PC-3 (cell line): ENCODE data around the gene SELENOW. TPM values are rescaled to one million over a fixed set of nuclear protein-coding genes. Genes with fewer than 3 reads are reported as not detected.
"Not testable (repeated sequence)": the region's sequence is repeated elsewhere in the genome, so short reads cannot be mapped to it uniquely, and the experiment has no call there.

Experiments used
- ATAC-seq: fragments of 200-7000 bp; cut with Tn5 transposase; 2 replicates; pipeline ENCODE4 v1.9.1; 2020; ENCODE audit warnings: mild to moderate bottlenecking, moderate library complexity
- BruUV-seq: library from RNA; stranded (reverse); fragments of 400-500 nt; replicated peaks from 2 replicates; lab custom pipeline; 2021; lab: Mats Ljungman, UMichigan
- CTCF ChIA-PET: fragments of 300-600 bp; sonication (Branson Sonifier 250); formaldehyde crosslinking; loops from one replicate; lab custom pipeline; 2022; ENCODE audit warnings: antibody characterized with exemption; lab: Charles Lee
- POLR2A ChIA-PET: fragments of 300-600 bp; sonication (Branson Sonifier 250); formaldehyde crosslinking; loops from one replicate; lab custom pipeline; 2022; ENCODE audit warnings: antibody characterized with exemption; ENCODE audit not compliant: unreplicated experiment; lab: Charles Lee
- DNase-seq: peaks from one replicate; pipeline ENCODE4 v3.0.0-alpha.2; 2015
- H2AFZ ChIP-seq: fragments of 300-600 bp; sonication (generic); 2 replicates; pipeline ENCODE4 v1.6.0; 2016; ENCODE audit warnings: antibody characterized with exemption, low read length
- H3F3A ChIP-seq: fragments of 300-600 bp; sonication (generic); one replicate; pipeline ENCODE4 v1.6.0; 2017; ENCODE audit warnings: antibody characterized with exemption, low read length, control low read depth, mild to moderate bottlenecking; ENCODE audit not compliant: unreplicated experiment
- H3K27ac ChIP-seq: fragments of 300-600 bp; sonication (generic); 2 replicates; pipeline ENCODE4 v1.5.1; 2016; ENCODE audit warnings: mild to moderate bottlenecking, low read length
- H3K27me3 ChIP-seq: fragments of 300-600 bp; sonication (generic); 2 replicates; pipeline ENCODE4 v1.6.1; 2016; ENCODE audit warnings: low read length, mixed read lengths
- H3K36me3 ChIP-seq: fragments of 300-600 bp; sonication (generic); 2 replicates; pipeline ENCODE4 v1.6.1; 2016; ENCODE audit warnings: low read depth, mixed run types, low read length, mixed read lengths
- H3K4me1 ChIP-seq: fragments of 300-600 bp; sonication (generic); 2 replicates; pipeline ENCODE4 v1.5.1; 2016; ENCODE audit warnings: low read length; ENCODE audit not compliant: insufficient read depth
- H3K4me2 ChIP-seq: fragments of 300-600 bp; sonication (generic); 2 replicates; pipeline ENCODE4 v1.6.0; 2016; ENCODE audit warnings: low read length
- H3K4me3 ChIP-seq: fragments of 300-600 bp; sonication (generic); 2 replicates; pipeline ENCODE4 v1.5.1; 2016; ENCODE audit warnings: mild to moderate bottlenecking, low read length, mixed read lengths
- H3K79me2 ChIP-seq: fragments of 300-600 bp; sonication (generic); 2 replicates; pipeline ENCODE4 v1.6.1; 2017; ENCODE audit warnings: low read length, mixed read lengths
- H3K9ac ChIP-seq: fragments of 300-600 bp; sonication (generic); 2 replicates; pipeline ENCODE4 v1.6.0; 2016; ENCODE audit warnings: mild to moderate bottlenecking, low read length
- H3K9me2 ChIP-seq: fragments of 300-600 bp; sonication (generic); replicated peaks from 2 replicates; pipeline ENCODE4 v1.6.1; 2016; ENCODE audit warnings: mixed run types, low read length, mixed read lengths
- H3K9me3 ChIP-seq: fragments of 300-600 bp; sonication (generic); 2 replicates; pipeline ENCODE4 v1.6.1; 2016; ENCODE audit warnings: low read length, mixed read lengths
- H4K20me1 ChIP-seq: fragments of 300-600 bp; sonication (generic); 2 replicates; pipeline ENCODE4 v1.6.1; 2016; ENCODE audit warnings: low read length, mixed read lengths
- EZH2 ChIP-seq: fragments of 300-600 bp; sonication (generic); IDR thresholded peaks from one replicate; pipeline ENCODE4 v1.6.1; 2017; ENCODE audit warnings: antibody characterized with exemption, mild to moderate bottlenecking, low read length; ENCODE audit not compliant: unreplicated experiment
- EZH2phosphoT487 ChIP-seq: fragments of 300-600 bp; sonication (generic); IDR thresholded peaks from 2 replicates; pipeline ENCODE4 v1.6.1; 2018; ENCODE audit warnings: mild to moderate bottlenecking, antibody characterized with exemption, low read length, borderline replicate concordance
- intact Hi-C: fragments of 100-400 bp; cut with micrococcal nuclease; formaldehyde crosslinking; loops from 2 replicates; pipeline ENCODE4 v1.9.0; 2023
- total RNA-seq: library from RNA; depleted of rRNA; stranded (reverse); fragments of >200 nt; gene quantifications from 2 replicates; pipeline ENCODE4 v1.2.3, GENCODE V29; 2014
- TF ChIP-seq, protein P1 (sequence below): fragments of 300-600 bp; sonication (generic); conservative IDR thresholded peaks from 2 replicates; pipeline ENCODE4 v1.5.1; 2017; ENCODE audit warnings: antibody characterized with exemption, low read depth, mild to moderate bottlenecking, low read length

SELENOW gene
- total RNA-seq, 1 experiment from 2014 or later: 278 TPM

- no peaks in the 10 kb centered on the region for H3K9me2 ChIP-seq
- H3K36me3 ChIP-seq: peaks cover 5% of the 10 kb centered on the region; the same call in 1 of the 2 replicates
- BruUV-seq: no TSS peak
- ChIA-PET CTCF (no interaction called here), POLR2A (no interaction called here)
- TF ChIP-seq EZH2: no peak
- TF ChIP-seq, protein P1, sequence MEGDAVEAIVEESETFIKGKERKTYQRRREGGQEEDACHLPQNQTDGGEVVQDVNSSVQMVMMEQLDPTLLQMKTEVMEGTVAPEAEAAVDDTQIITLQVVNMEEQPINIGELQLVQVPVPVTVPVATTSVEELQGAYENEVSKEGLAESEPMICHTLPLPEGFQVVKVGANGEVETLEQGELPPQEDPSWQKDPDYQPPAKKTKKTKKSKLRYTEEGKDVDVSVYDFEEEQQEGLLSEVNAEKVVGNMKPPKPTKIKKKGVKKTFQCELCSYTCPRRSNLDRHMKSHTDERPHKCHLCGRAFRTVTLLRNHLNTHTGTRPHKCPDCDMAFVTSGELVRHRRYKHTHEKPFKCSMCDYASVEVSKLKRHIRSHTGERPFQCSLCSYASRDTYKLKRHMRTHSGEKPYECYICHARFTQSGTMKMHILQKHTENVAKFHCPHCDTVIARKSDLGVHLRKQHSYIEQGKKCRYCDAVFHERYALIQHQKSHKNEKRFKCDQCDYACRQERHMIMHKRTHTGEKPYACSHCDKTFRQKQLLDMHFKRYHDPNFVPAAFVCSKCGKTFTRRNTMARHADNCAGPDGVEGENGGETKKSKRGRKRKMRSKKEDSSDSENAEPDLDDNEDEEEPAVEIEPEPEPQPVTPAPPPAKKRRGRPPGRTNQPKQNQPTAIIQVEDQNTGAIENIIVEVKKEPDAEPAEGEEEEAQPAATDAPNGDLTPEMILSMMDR: no peak
- TF ChIP-seq EZH2phosphoT487: no peak
- peaks cover 8% of the 10 kb centered on the region for H3K4me1 ChIP-seq
- H3K27ac ChIP-seq: peak overlapping the region; percentile 11; the same call in 1 of the 2 replicates
- intact Hi-C loops: no loop called here
- H4K20me1 ChIP-seq: no peaks in the 10 kb centered on the region
- ATAC-seq (peak; percentile 21), DNase-seq (peak; percentile 60)
- no peak overlapping the region for H3K4me3 ChIP-seq
- no peaks in the 10 kb centered on the region for H3K27me3 ChIP-seq
- no peaks in the 10 kb centered on the region for H3K9me3 ChIP-seq
- no peak overlapping the region for H3K9ac ChIP-seq
- peaks cover 25% of the 10 kb centered on the region for H3K79me2 ChIP-seq
- no peak overlapping the region for H2AFZ ChIP-seq
- H3F3A ChIP-seq: no peaks in the 10 kb centered on the region
- 0 out of 2 replicates have a peak overlapping the region, but pooled peaks have one; percentile 0 for H3K4me2 ChIP-seq
Measured at GRCh38 chr19:47776568-47776967, 1.9 kb upstream of the SELENOW start.

DNA sequence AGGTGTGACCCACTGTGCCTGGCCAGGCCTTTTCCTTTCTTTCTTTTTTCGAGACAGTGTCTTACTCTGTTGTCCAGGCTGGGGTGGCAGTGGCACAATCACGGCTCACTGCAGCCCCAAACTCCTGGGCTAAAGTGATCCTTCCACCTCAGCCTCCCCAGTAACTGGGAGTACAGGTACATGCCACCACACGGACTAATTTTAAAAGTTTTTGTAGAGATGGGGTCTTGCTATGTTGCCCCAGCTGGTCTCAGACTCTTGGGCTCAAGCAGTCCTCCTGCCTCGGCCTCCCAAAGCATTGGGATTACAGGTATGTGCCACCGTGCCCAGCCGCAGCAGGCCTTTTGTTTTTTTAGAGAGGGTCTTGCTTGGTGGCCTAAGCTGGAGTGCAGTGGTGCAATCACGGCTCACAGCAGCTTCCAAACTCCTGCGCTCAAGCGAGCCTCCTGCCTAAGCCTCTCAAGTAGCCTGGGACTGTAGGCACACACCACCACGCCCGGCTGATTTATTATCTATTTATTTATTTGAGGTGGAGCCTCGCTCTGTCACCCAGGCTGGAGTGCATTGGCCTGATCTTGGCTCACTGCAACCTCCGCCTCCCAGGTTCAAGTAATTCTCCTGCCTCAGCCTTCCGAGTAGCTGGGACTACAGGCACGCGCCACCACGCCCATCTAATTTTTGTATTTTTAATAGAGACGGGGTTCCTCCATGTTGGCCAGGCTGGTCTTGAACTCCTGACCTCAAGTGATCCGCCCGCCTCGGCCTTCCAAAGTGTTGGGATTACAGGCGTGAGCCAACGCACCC is 1.1 kb upstream of the SELENOW start:
- H3K9me3 ChIP-seq, DNase-seq, H4K20me1 ChIP-seq, H3K4me1 ChIP-seq, H3K27me3 ChIP-seq, H3K36me3 ChIP-seq, H3K9me2 ChIP-seq, intact Hi-C loops, ATAC-seq, CTCF ChIA-PET, H3F3A ChIP-seq, H3K27ac ChIP-seq, POLR2A ChIA-PET: not testable (repeated sequence)
- Histone ChIP-seq H3K9ac (peak overlapping the region; percentile 97), H3K4me3 (peak overlapping the region; percentile 97), H3K4me2 (peak overlapping the region; percentile 97), H2AFZ (peak overlapping the region; percentile 98; the same call in 1 of the 2 replicates), H3K79me2 (peaks cover 25% of the 10 kb centered on the region)
- BruUV-seq: TSS peak; percentile 91

DNA sequence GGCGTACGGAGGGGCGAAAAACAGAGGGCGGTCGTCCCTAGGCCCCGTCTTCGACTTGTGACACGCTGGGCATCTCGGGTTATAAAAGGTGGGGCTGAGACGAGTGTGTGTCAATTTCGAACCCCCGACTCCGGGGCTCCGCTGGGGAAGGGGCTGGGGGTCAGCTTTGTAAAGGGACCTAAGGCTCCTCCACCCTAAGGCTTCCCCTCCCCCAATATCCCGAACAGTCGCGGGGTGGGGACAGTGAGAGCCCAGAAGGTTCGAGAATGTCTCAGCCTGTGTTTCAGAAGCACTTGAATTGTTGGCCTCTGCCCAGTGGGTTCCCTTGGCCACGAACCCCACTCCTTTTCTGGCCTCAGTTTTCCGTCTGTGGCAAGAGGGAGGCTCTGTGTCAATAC is 450 bp downstream of the SELENOW start:
- peak overlapping the region; percentile 98; the same call in 1 of the 2 replicates for H2AFZ ChIP-seq
- H3K36me3 ChIP-seq: peaks cover 8% of the 10 kb centered on the region
- H3K4me1 ChIP-seq: peaks cover 8% of the 10 kb centered on the region
- H3K27ac ChIP-seq: peak overlapping the region; percentile 88; the same call in 1 of the 2 replicates
- H4K20me1 ChIP-seq: no peaks in the 10 kb centered on the region
- no peaks in the 10 kb centered on the region for H3K27me3 ChIP-seq
- CTCF ChIA-PET: no interaction called here
- H3K4me3 ChIP-seq: peak overlapping the region; percentile 97
- no peaks in the 10 kb centered on the region for H3K9me2 ChIP-seq
- DNase-seq: no peak
- H3K9ac ChIP-seq: peak overlapping the region; percentile 97
- BruUV-seq: TSS peak; percentile 79
- TF ChIP-seq EZH2: no peak
- TF ChIP-seq, protein P1: no peak
- no peak for TF ChIP-seq EZH2phosphoT487
- H3K79me2 ChIP-seq: peaks cover 25% of the 10 kb centered on the region
- intact Hi-C loops: no loop called here
- ATAC-seq: peak; percentile 24; the same call in 1 of the 2 replicates
- peak overlapping the region; percentile 97 for H3K4me2 ChIP-seq
- no peaks in the 10 kb centered on the region for H3F3A ChIP-seq
- POLR2A ChIA-PET: no interaction called here
- no peaks in the 10 kb centered on the region for H3K9me3 ChIP-seq
